RWPE1 (cell line): ENCODE data around the gene DAPP1.

Source experiments
- CTCF ChIA-PET: fragments of 350-600 bp; sonication (Branson Sonifier 250); formaldehyde crosslinking; extraction: SDS; loops from one replicate; lab custom pipeline; 2021; lab: Yijun Ruan, JAX
- POLR2A ChIA-PET: fragments of 400-600 bp; formaldehyde crosslinking; extraction: SDS; loops from one replicate; lab custom pipeline; 2020; ENCODE audit warnings: antibody characterized with exemption; ENCODE audit not compliant: low non-redundant PET; lab: Yijun Ruan, JAX
- DNase-seq: peaks from one replicate; pipeline ENCODE4 v3.0.0; 2012; ENCODE audit warnings: low spot score
- H3K27ac ChIP-seq: fragments of 450-650 bp; 2 replicates; pipeline ENCODE4 v1.5.1; 2017
- TF ChIP-seq, protein P1 (sequence below): fragments of 450-650 bp; conservative IDR thresholded peaks from 2 replicates; pipeline ENCODE4 v1.5.1; 2017; ENCODE audit warnings: low read depth, mild to moderate bottlenecking

DAPP1 gene

DNA sequence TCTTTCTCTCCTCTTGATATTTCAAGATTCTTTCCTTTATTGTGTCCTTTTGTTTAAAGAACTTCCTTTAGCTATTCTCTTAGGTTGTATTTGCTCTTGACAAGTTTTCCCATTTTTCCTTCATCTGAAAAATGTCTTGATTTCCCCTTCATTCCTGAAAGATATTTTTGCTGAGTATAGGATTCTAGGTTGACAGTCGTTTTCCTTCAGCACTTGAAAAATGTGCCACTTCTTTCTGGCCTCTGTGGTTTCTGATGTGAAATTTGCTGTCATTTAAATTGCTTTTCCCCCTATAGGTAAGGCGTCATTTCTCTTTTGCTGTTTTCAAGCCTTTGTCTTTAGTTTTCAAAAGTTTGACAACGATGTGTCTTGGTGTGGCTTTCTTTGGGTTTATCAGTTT lies 100.9 kb downstream of the DAPP1 start:
- TF ChIP-seq, protein P1, sequence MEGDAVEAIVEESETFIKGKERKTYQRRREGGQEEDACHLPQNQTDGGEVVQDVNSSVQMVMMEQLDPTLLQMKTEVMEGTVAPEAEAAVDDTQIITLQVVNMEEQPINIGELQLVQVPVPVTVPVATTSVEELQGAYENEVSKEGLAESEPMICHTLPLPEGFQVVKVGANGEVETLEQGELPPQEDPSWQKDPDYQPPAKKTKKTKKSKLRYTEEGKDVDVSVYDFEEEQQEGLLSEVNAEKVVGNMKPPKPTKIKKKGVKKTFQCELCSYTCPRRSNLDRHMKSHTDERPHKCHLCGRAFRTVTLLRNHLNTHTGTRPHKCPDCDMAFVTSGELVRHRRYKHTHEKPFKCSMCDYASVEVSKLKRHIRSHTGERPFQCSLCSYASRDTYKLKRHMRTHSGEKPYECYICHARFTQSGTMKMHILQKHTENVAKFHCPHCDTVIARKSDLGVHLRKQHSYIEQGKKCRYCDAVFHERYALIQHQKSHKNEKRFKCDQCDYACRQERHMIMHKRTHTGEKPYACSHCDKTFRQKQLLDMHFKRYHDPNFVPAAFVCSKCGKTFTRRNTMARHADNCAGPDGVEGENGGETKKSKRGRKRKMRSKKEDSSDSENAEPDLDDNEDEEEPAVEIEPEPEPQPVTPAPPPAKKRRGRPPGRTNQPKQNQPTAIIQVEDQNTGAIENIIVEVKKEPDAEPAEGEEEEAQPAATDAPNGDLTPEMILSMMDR = no peak
- ChIA-PET POLR2A (no interaction called here), CTCF (no interaction called here)
- DNase-seq = no peak
- H3K27ac ChIP-seq = no peak overlapping the region

DNA sequence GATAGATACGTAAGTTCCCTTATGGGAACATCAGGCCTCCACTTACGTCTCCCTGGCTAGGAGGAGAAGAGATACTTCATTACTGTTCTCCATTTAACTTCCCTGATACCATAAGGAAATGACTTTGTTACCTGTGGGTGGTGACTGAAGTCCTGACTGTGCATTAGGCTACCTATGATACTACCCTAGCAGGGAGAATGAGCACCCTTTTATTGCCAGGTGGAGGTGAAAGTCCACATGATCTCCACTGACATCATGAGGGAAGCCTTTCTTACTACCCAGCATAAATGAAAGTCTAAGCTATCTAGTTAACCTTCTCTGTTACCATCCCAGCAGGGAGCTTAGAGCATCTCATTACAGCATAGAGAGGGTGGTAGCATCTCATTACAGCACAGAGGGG lies 102.0 kb downstream of the DAPP1 start:
- POLR2A ChIA-PET = no interaction called here
- TF ChIP-seq, protein P1 = no peak
- DNase-seq = no peak
- H3K27ac ChIP-seq = no peak overlapping the region
- CTCF ChIA-PET = no interaction called here
